Karpas-422 (cell line): Measurements from ENCODE around the gene CCDC33. TPM values are rescaled to one million over a fixed set of nuclear protein-coding genes. Genes with fewer than 3 reads are reported as not detected.

Experiments
- DNase-seq: peaks from one replicate; pipeline ENCODE4 v3.0.0-alpha.2; 2015
- H2AFZ ChIP-seq: fragments of 200-600 bp; sonication (generic); 2 replicates; pipeline ENCODE4 v1.6.1; 2014; ENCODE audit warnings: antibody characterized with exemption, low read length, mixed read lengths
- H3K27ac ChIP-seq: fragments of 200-600 bp; sonication (generic); 2 replicates; pipeline ENCODE4 v1.5.1; 2014; ENCODE audit warnings: mild to moderate bottlenecking, low read length, moderate library complexity
- H3K27me3 ChIP-seq: fragments of 200-600 bp; sonication (generic); 2 replicates; pipeline ENCODE4 v1.6.1; 2014; ENCODE audit warnings: low read length, mixed read lengths
- H3K36me3 ChIP-seq: fragments of 200-600 bp; sonication (generic); 2 replicates; pipeline ENCODE4 v1.6.1; 2014; ENCODE audit warnings: low read length, mixed read lengths; ENCODE audit not compliant: insufficient read depth
- H3K4me1 ChIP-seq: fragments of 200-600 bp; sonication (generic); 2 replicates; pipeline ENCODE4 v1.6.1; 2014; ENCODE audit warnings: mild to moderate bottlenecking, low read length, mixed read lengths
- H3K4me2 ChIP-seq: fragments of 200-600 bp; sonication (generic); 2 replicates; pipeline ENCODE4 v1.6.1; 2014; ENCODE audit warnings: low read length, low read depth, mild to moderate bottlenecking; ENCODE audit not compliant: poor library complexity, severe bottlenecking
- H3K4me3 ChIP-seq: fragments of 200-600 bp; sonication (generic); 2 replicates; pipeline ENCODE4 v1.5.1; 2014; ENCODE audit warnings: mild to moderate bottlenecking, antibody characterized with exemption, low read length, mixed read lengths
- H3K79me2 ChIP-seq: fragments of 200-600 bp; sonication (generic); 2 replicates; pipeline ENCODE4 v1.6.1; 2014; ENCODE audit warnings: mild to moderate bottlenecking, low read length, mixed read lengths
- H3K9ac ChIP-seq: fragments of 200-600 bp; sonication (generic); 2 replicates; pipeline ENCODE4 v1.6.0; 2014; ENCODE audit warnings: low read length
- H3K9me2 ChIP-seq: fragments of 200-600 bp; sonication (generic), shearing (Covaris generic); replicated peaks from 2 replicates; pipeline ENCODE4 v1.6.0; 2014; ENCODE audit warnings: mild to moderate bottlenecking, low read length, moderate library complexity; ENCODE audit not compliant: insufficient read depth
- H3K9me3 ChIP-seq: fragments of 300-700, 200-600 bp; sonication (generic); 2 replicates; pipeline ENCODE4 v1.6.1; 2014; ENCODE audit warnings: low read length, mixed read lengths
- H4K20me1 ChIP-seq: fragments of 200-600 bp; sonication (generic); 2 replicates; pipeline ENCODE4 v1.6.1; 2014; ENCODE audit warnings: mild to moderate bottlenecking, antibody characterized with exemption, low read length, low read depth; ENCODE audit not compliant: insufficient read depth
- total RNA-seq: library from RNA; depleted of rRNA; stranded (reverse); fragments of >200 nt; shearing (Covaris generic); gene quantifications from 2 replicates; pipeline ENCODE4 v1.2.3, GENCODE V29; 2014; ENCODE audit warnings: low replicate concordance

CCDC33 gene
- total RNA-seq, 1 experiment from 2014 or later, result not detected

DNA sequence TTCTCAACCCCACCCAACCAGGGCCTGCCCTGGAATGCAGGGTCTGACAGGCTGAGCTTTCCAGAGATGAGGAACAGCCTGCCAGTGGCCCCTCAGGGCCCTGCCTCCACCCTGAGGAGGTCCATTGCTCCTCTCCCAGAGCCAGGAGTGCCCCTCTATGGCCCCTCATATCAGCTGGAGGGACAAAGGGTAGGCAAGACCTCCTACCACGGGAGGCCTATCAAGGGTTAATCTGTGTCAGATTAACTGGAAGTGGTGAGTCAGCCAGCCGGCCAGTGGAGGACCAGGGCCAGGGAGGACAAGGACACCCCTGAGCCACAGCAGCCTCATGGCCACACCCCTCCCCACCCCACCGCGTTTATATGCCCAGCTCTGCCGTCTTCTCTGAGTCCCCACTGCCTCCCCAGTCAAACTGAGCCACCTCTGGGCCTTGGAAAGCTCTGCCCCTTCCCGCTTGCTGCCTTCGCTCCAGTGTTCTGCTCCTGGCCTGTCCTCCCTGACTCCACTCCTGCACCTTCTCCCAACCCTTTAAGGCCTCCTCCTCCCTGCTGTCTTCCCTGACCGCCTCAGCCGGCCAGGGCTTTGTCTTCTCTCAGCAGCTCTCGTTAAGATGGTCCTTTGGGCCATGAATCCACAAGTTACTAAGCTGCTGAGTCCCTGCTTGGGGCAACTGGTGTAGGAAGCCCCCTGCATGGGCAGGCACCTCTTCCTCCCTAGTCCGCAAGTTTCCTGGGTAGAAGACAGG lies 6.5 kb downstream of the CCDC33 start:
- Histone ChIP-seq H3K4me1 (no peaks in the 10 kb centered on the region), H3K79me2 (no peaks in the 10 kb centered on the region), H2AFZ (no peak overlapping the region), H4K20me1 (no peaks in the 10 kb centered on the region), H3K4me3 (no peak overlapping the region), H3K36me3 (no peaks in the 10 kb centered on the region), H3K4me2 (no peak overlapping the region), H3K9me3 (no peaks in the 10 kb centered on the region), H3K9ac (no peak overlapping the region), H3K27ac (no peak overlapping the region), H3K27me3 (no peaks in the 10 kb centered on the region), H3K9me2 (no peaks in the 10 kb centered on the region)
- no peak for DNase-seq

GRCh38 chr15:74243431-74243830 lies 7.3 kb downstream of the CCDC33 start:
- Histone ChIP-seq H3K9ac (no peak overlapping the region), H3K4me1 (no peaks in the 10 kb centered on the region), H3K4me3 (no peak overlapping the region), H3K36me3 (no peaks in the 10 kb centered on the region), H3K9me2 (no peaks in the 10 kb centered on the region), H3K9me3 (no peaks in the 10 kb centered on the region), H4K20me1 (no peaks in the 10 kb centered on the region), H3K79me2 (no peaks in the 10 kb centered on the region), H2AFZ (no peak overlapping the region), H3K4me2 (no peak overlapping the region), H3K27me3 (no peaks in the 10 kb centered on the region), H3K27ac (no peak overlapping the region)
- no peak for DNase-seq

DNA sequence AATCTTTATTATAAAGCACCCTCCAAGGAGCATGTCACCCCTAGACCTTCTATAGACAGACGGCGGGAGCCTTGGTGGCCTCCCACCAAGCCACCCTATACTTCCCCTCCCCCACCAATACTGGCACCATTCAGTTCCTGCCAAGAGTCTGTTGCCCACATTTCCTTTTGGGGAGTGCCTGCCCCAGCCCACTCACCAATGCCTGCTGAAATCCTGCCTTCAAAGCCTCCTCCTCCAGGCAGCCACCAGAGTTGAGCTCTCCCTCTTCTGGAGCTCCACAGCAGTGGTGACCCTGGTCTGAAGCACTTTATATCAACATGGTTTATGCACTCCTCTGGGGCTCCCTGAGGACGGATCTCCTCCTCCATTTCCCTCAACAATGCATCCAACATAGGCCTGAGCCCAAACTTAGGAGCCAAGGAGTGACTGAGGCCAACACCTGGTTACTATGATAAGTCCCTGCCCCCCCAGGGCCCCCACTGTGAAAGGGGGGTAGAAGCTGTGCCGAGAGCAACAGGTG lies 8.8 kb downstream of the CCDC33 start:
- Histone ChIP-seq H3K4me3 (no peak overlapping the region), H4K20me1 (no peaks in the 10 kb centered on the region), H3K9me2 (no peaks in the 10 kb centered on the region), H2AFZ (no peak overlapping the region), H3K36me3 (no peaks in the 10 kb centered on the region), H3K27ac (no peak overlapping the region), H3K27me3 (no peaks in the 10 kb centered on the region), H3K9me3 (no peaks in the 10 kb centered on the region), H3K4me1 (no peaks in the 10 kb centered on the region), H3K4me2 (no peak overlapping the region), H3K79me2 (no peaks in the 10 kb centered on the region), H3K9ac (no peak overlapping the region)
- no peak for DNase-seq

GRCh38 chr15:74245342-74245931 lies 9.3 kb downstream of the CCDC33 start:
- no peaks in the 10 kb centered on the region for H3K27me3 ChIP-seq
- H3K27ac ChIP-seq, result no peak overlapping the region
- no peak overlapping the region for H2AFZ ChIP-seq
- DNase-seq, result no peak
- no peaks in the 10 kb centered on the region for H3K36me3 ChIP-seq
- no peak overlapping the region for H3K4me2 ChIP-seq
- no peaks in the 10 kb centered on the region for H3K79me2 ChIP-seq
- no peak overlapping the region for H3K4me3 ChIP-seq
- no peaks in the 10 kb centered on the region for H3K9me2 ChIP-seq
- H4K20me1 ChIP-seq, result no peaks in the 10 kb centered on the region
- no peak overlapping the region for H3K9ac ChIP-seq
- no peaks in the 10 kb centered on the region for H3K4me1 ChIP-seq
- no peaks in the 10 kb centered on the region for H3K9me3 ChIP-seq

GRCh38 chr15:74250266-74250665 lies 14.1 kb downstream of the CCDC33 start:
- Histone ChIP-seq H3K9me3 (no peaks in the 10 kb centered on the region), H3K79me2 (no peaks in the 10 kb centered on the region), H3K36me3 (no peaks in the 10 kb centered on the region), H3K4me2 (no peak overlapping the region), H3K27me3 (no peaks in the 10 kb centered on the region), H4K20me1 (no peaks in the 10 kb centered on the region), H2AFZ (no peak overlapping the region), H3K9ac (no peak overlapping the region), H3K27ac (no peak overlapping the region), H3K9me2 (no peaks in the 10 kb centered on the region), H3K4me1 (peaks cover 11% of the 10 kb centered on the region), H3K4me3 (no peak overlapping the region)
- DNase-seq, result no peak

DNA sequence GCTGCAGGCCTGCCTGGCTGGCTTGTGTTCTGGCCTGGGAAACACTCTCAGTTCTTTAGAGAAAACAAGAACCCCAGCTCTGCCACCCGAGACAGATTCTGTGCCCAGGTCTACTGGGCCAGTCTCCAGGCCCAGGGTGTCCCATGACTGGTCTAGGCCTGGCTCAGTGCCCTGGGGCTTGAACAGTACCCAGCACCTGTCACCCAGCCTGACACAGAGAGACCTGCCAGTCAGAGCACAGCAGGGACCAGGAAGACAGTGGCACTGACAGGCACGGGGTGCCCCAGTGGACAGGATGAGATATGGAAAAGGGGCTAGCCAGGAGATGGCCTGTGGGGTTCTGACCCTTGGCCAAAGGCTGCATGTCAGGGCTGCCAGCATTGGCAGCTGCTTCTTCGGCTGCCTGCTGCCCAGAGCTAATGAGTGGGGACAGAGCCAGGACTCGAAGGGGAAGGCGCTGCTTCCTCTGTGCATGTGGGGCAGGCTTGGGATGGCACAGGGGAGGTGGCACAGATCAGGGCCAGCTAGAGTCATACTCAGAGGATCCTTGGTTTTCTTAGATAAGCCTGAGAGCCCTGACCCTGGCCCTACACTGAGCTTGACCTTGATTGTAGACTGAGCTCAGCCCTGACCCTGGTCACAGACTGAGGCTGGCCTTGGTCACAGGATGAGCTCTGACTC lies 15.1 kb downstream of the CCDC33 start:
- Histone ChIP-seq H3K79me2 (no peaks in the 10 kb centered on the region), H3K27ac (no peak overlapping the region), H3K27me3 (no peaks in the 10 kb centered on the region), H3K9ac (no peak overlapping the region), H3K4me3 (no peak overlapping the region), H3K9me2 (no peaks in the 10 kb centered on the region), H4K20me1 (no peaks in the 10 kb centered on the region), H2AFZ (no peak overlapping the region), H3K4me1 (peaks cover 11% of the 10 kb centered on the region), H3K4me2 (no peak overlapping the region), H3K9me3 (no peaks in the 10 kb centered on the region), H3K36me3 (no peaks in the 10 kb centered on the region)
- no peak for DNase-seq

DNA sequence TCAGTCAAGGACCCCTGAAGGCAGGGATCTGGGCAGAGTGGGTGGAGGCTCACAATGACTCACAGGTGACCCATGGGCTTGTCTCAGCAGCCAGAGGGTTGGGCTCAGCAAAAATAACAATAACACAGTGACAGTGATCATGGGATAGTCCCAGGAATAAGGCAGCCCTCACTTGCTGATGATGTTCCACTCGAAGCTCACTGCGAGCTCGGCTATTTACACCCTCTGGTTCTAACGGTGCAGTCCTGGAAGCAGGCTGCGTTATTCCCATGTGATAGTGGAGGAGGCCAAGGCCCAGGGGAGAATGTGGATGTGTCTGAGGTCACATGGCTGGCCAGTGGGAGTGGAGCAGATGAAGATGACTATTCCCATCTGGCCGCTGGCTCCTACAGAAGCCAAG lies 16.2 kb downstream of the CCDC33 start:
- Histone ChIP-seq H3K27me3 (no peaks in the 10 kb centered on the region), H2AFZ (no peak overlapping the region), H3K4me1 (peaks cover 17% of the 10 kb centered on the region), H3K9me3 (no peaks in the 10 kb centered on the region), H3K79me2 (no peaks in the 10 kb centered on the region), H4K20me1 (no peaks in the 10 kb centered on the region), H3K9ac (no peak overlapping the region), H3K36me3 (no peaks in the 10 kb centered on the region), H3K27ac (no peak overlapping the region), H3K4me3 (no peak overlapping the region), H3K4me2 (no peak overlapping the region), H3K9me2 (no peaks in the 10 kb centered on the region)
- DNase-seq, result no peak

GRCh38 chr15:74252721-74253120 lies 16.6 kb downstream of the CCDC33 start:
- no peaks in the 10 kb centered on the region for H3K79me2 ChIP-seq
- no peaks in the 10 kb centered on the region for H3K9me3 ChIP-seq
- H3K4me3 ChIP-seq, result no peak overlapping the region
- no peaks in the 10 kb centered on the region for H3K27me3 ChIP-seq
- H3K4me2 ChIP-seq, result no peak overlapping the region
- no peak overlapping the region for H3K27ac ChIP-seq
- H3K9me2 ChIP-seq, result no peaks in the 10 kb centered on the region
- H4K20me1 ChIP-seq, result no peaks in the 10 kb centered on the region
- peaks cover 22% of the 10 kb centered on the region for H3K4me1 ChIP-seq
- H3K9ac ChIP-seq, result no peak overlapping the region
- H2AFZ ChIP-seq, result no peak overlapping the region
- DNase-seq, result no peak
- no peaks in the 10 kb centered on the region for H3K36me3 ChIP-seq
